SU-DHL-6 (cell line): Measurements from ENCODE around the gene CCND3.
A peak's percentile ranks its signal among the peaks of the same experiment; 100 is the strongest.

ENCODE experiments used
- H2AFZ ChIP-seq: fragments of 200-600 bp; sonication (generic); 2 replicates; pipeline ENCODE4 v1.6.1; 2014; ENCODE audit warnings: low read depth, mild to moderate bottlenecking, moderate library complexity, mixed read lengths, antibody characterized with exemption, low read length; ENCODE audit not compliant: severe bottlenecking
- H3F3A ChIP-seq: fragments of 200-600 bp; shearing (Covaris generic); 2 replicates; pipeline ENCODE4 v1.6.0; 2016; ENCODE audit warnings: antibody characterized with exemption, mild to moderate bottlenecking; ENCODE audit not compliant: insufficient read depth
- H3K27ac ChIP-seq: fragments of 200-600 bp; sonication (generic); 2 replicates; pipeline ENCODE4 v1.5.1; 2016; ENCODE audit warnings: low read depth, mild to moderate bottlenecking, low read length, moderate library complexity, mixed read lengths
- H3K27me3 ChIP-seq: fragments of 200-600 bp; sonication (generic), shearing (Covaris generic); 2 replicates; pipeline ENCODE4 v1.6.0; 2014; ENCODE audit warnings: mild to moderate bottlenecking, low read length
- H3K36me3 ChIP-seq: fragments of 200-600 bp; sonication (generic); 2 replicates; pipeline ENCODE4 v1.6.1; 2014; ENCODE audit warnings: mild to moderate bottlenecking, low read length, mixed read lengths
- H3K4me2 ChIP-seq: fragments of 300-600, 200-600 bp; shearing (Covaris generic), sonication (generic); 2 replicates; pipeline ENCODE4 v1.6.0; 2014; ENCODE audit warnings: low read length, low read depth, mild to moderate bottlenecking; ENCODE audit not compliant: poor library complexity, severe bottlenecking
- H3K4me3 ChIP-seq: fragments of 200-600 bp; sonication (generic); 2 replicates; pipeline ENCODE4 v1.5.1; 2014; ENCODE audit warnings: antibody characterized with exemption, low read length, mild to moderate bottlenecking, mixed read lengths; ENCODE audit not compliant: insufficient read depth, poor library complexity, severe bottlenecking
- H3K79me2 ChIP-seq: fragments of 200-600 bp; sonication (generic); 2 replicates; pipeline ENCODE4 v1.6.1; 2014; ENCODE audit warnings: mild to moderate bottlenecking, low read length, moderate library complexity; ENCODE audit not compliant: insufficient read depth
- H3K9ac ChIP-seq: fragments of 200-600 bp; sonication (generic); 2 replicates; pipeline ENCODE4 v1.7.0; 2014; ENCODE audit warnings: mild to moderate bottlenecking, low read length
- H3K9me2 ChIP-seq: fragments of 200-600 bp; sonication (generic); replicated peaks from 2 replicates; pipeline ENCODE4 v1.6.1; 2014; ENCODE audit warnings: low read length; ENCODE audit not compliant: insufficient read depth
- H3K9me3 ChIP-seq: fragments of 200-600 bp; sonication (generic); 2 replicates; pipeline ENCODE4 v1.6.1; 2014; ENCODE audit warnings: low read length, mixed read lengths; ENCODE audit not compliant: insufficient read depth
- H4K20me1 ChIP-seq: fragments of 200-600 bp; sonication (generic); 2 replicates; pipeline ENCODE4 v1.6.1; 2014; ENCODE audit warnings: low read depth, mild to moderate bottlenecking, antibody characterized with exemption, low read length, moderate library complexity, mixed read lengths
- CTCF ChIP-seq: fragments of 200-600 bp; sonication (generic); IDR thresholded peaks from one replicate; pipeline ENCODE4 v1.5.1; 2017; ENCODE audit warnings: antibody characterized with exemption, mild to moderate bottlenecking, low read length, moderate library complexity; ENCODE audit not compliant: insufficient read depth, poor library complexity, severe bottlenecking
- EZH2phosphoT487 ChIP-seq: fragments of 200-600 bp; sonication (generic), shearing (Covaris generic); conservative IDR thresholded peaks from 2 replicates; pipeline ENCODE4 v1.6.1; 2018; ENCODE audit warnings: mild to moderate bottlenecking, antibody characterized with exemption, low read length, moderate library complexity, mixed read lengths

The CCND3 gene

DNA sequence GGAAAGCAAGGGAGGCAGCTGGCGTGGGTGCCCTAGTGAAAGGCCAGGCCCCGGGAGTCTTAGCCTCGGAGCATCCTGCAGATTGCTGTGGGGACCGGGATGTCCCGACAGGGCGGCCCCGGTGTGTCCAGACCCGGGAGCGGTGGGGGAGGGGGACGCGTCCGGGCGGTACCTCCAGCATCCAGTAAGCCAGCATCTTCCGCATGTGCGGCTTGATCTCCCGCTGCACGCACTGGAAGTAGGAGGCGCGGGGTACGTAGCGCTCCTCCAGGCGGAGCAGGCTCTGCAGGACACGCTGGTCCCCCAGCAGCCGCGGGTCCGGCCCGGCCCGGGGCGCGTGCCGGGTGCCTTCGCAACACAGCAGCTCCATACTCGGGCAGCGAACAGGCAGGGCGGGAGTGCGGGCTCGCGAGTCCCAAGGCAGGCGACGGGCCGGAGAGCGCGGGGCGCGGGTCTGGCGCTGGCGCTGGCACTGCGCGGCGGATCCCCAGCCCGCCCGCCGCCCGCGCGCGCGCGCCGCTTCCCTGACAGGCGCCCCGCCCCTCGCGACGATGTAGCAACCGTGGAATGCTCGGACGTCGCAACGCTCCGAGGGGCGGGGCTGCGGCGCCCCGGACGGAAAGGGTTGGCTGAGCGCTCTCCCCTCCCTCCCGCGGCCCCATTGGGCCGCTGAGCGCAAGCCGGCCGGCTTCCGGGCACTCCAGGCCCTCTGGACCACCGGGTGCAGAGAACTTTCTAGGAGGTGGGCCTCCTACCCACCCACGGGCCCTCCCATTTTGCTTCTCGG, at the start of gene CCND3:
Gene CCND3, minus strand, starts transcription at position 529 of the 787 bp plus-strand sequence. Its CDS starts 159 bp downstream, at position 370.
- Histone ChIP-seq H2AFZ (peak within 1 kb of the TSS; percentile 60), H3F3A (peaks cover 49% of the 10 kb centered on the region), H3K36me3 (no peaks in the 10 kb centered on the region), H4K20me1 (no peaks in the 10 kb centered on the region; the same call in 1 of the 2 replicates), H3K79me2 (peaks cover 48% of the 10 kb centered on the region), H3K4me3 (peak within 1 kb of the TSS; percentile 83), H3K27me3 (no peaks in the 10 kb centered on the region), H3K9me2 (no peaks in the 10 kb centered on the region), H3K27ac (peak within 1 kb of the TSS; percentile 83), H3K9me3 (no peaks in the 10 kb centered on the region), H3K9ac (peak within 1 kb of the TSS; percentile 91), H3K4me2 (peak within 1 kb of the TSS; percentile 68)
- TF ChIP-seq EZH2phosphoT487 (no peak), CTCF (no peak)

DNA sequence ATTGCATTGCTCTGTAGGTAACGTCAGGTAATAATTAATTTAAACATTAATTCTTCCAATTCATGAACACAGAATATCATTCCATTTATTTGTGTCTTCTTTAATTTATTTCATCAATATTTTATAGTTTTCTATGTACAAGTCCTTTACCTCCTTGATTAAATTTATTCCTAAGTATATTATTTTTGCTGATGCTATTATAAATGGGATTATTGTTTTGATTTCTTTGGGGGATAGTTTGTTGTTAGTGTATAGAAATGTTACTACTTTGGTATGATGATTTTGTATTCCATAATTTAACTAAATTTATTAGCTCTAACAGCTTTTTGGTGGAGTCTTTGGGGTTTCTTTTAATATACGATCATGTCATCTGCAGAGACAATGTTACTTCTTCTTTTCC, 44.7 kb upstream of the CCND3 start:
- no peaks in the 10 kb centered on the region for H3K9me2 ChIP-seq

GRCh38 chr6:41984623-41985022, 43.0 kb upstream of the CCND3 start:
- H3K9ac ChIP-seq: no peak overlapping the region
- H3F3A ChIP-seq: peaks cover 11% of the 10 kb centered on the region
- no peaks in the 10 kb centered on the region for H3K9me2 ChIP-seq
- no peak for TF ChIP-seq EZH2phosphoT487
- no peak for TF ChIP-seq CTCF
- H3K4me3 ChIP-seq: no peak overlapping the region
- no peak overlapping the region for H2AFZ ChIP-seq
- no peak overlapping the region for H3K4me2 ChIP-seq
- H3K36me3 ChIP-seq: no peaks in the 10 kb centered on the region
- H3K27me3 ChIP-seq: no peaks in the 10 kb centered on the region
- H3K27ac ChIP-seq: no peak overlapping the region
- H3K9me3 ChIP-seq: no peaks in the 10 kb centered on the region
- no peaks in the 10 kb centered on the region for H4K20me1 ChIP-seq
- H3K79me2 ChIP-seq: no peaks in the 10 kb centered on the region

More for the DNA sequence above, 44.7 kb upstream of the CCND3 start:
- H3K36me3 ChIP-seq: no peaks in the 10 kb centered on the region
- no peak for TF ChIP-seq CTCF
- no peak for TF ChIP-seq EZH2phosphoT487
- no peak overlapping the region for H3K27ac ChIP-seq
- H3K4me2 ChIP-seq: no peak overlapping the region
- no peak overlapping the region for H3K4me3 ChIP-seq
- no peaks in the 10 kb centered on the region for H3K79me2 ChIP-seq
- H3F3A ChIP-seq: peaks cover 5% of the 10 kb centered on the region; the same call in 1 of the 2 replicates
- no peak overlapping the region for H3K9ac ChIP-seq
- no peaks in the 10 kb centered on the region for H3K27me3 ChIP-seq
- no peaks in the 10 kb centered on the region for H3K9me3 ChIP-seq
- no peaks in the 10 kb centered on the region for H4K20me1 ChIP-seq
- H2AFZ ChIP-seq: no peak overlapping the region
